ENCODE results near the gene ALCAM. TPM values are rescaled to one million over a fixed set of nuclear protein-coding genes. Genes with fewer than 3 reads are reported as not detected.

ALCAM gene
- total RNA-seq, 1 experiment from 2014 or later = 98.4 TPM

GRCh38 chr3:105525531-105525930 is 158.8 kb downstream of the ALCAM start:
- POLR2A ChIA-PET = interaction anchor here (1.4 kb wide), 1 partner anchor 138 kb away, joined by 4 read pairs; no protein-coding TSS in a partner anchor
- DNase-seq (ENCODE audit: unreplicated experiment) = no peak
- BruUV-seq (replicated peaks) = no TSS peak
- Mint-ChIP-seq H3K4me1 (ENCODE audit: insufficient read depth, unreplicated experiment) (peaks cover 14% of the 10 kb centered on the region), H3K9me3 (ENCODE audit: unreplicated experiment) (no peaks in the 10 kb centered on the region), H3K27ac (ENCODE audit: low read depth, unreplicated experiment) (no peak overlapping the region), H3K4me3 (ENCODE audit: unreplicated experiment) (no peak overlapping the region), H3K36me3 (ENCODE audit: insufficient read depth, unreplicated experiment) (peaks cover 23% of the 10 kb centered on the region), H3K27me3 (ENCODE audit: insufficient read depth, unreplicated experiment) (no peaks in the 10 kb centered on the region)
- intact Hi-C loops (cut with micrococcal nuclease) = no loop called here
- CTCF ChIA-PET = no interaction called here
- no peak for TF ChIP-seq CTCF (IDR thresholded peaks at IDR 0.05; ENCODE audit: unreplicated experiment)

- Mint-ChIP-seq H3K27me3 (ENCODE audit: insufficient read depth, unreplicated experiment) (no peaks in the 10 kb centered on the region), H3K4me1 (ENCODE audit: insufficient read depth, unreplicated experiment) (peaks cover 14% of the 10 kb centered on the region), H3K27ac (ENCODE audit: low read depth, unreplicated experiment) (peak overlapping the region; percentile 7), H3K4me3 (ENCODE audit: unreplicated experiment) (no peak overlapping the region), H3K9me3 (ENCODE audit: unreplicated experiment) (no peaks in the 10 kb centered on the region), H3K36me3 (ENCODE audit: insufficient read depth, unreplicated experiment) (peaks cover 13% of the 10 kb centered on the region)
- POLR2A ChIA-PET = interaction anchor here (0.6 to 1.7 kb wide), 7 partner anchors 12 to 765 kb away, joined by 3 to 8 read pairs (median 3); partner anchors contain the start of gene ALCAM
- no peak for DNase-seq (ENCODE audit: unreplicated experiment)
- intact Hi-C loops (cut with micrococcal nuclease) = no loop called here
- CTCF ChIA-PET = interaction anchor here (0.6 to 2.1 kb wide), 15 partner anchors 9 to 1592 kb away, joined by 3 to 8 read pairs (median 3); partner anchors contain the start of gene ALCAM
- TF ChIP-seq CTCF (IDR thresholded peaks at IDR 0.05; ENCODE audit: unreplicated experiment) = no peak
- no TSS peak for BruUV-seq (replicated peaks)
Observed at GRCh38 chr3:105526360-105527111, 159.8 kb downstream of the ALCAM start.

- Mint-ChIP-seq H3K36me3 (ENCODE audit: insufficient read depth, unreplicated experiment) (peaks cover 13% of the 10 kb centered on the region), H3K27ac (ENCODE audit: low read depth, unreplicated experiment) (peak overlapping the region; percentile 7), H3K9me3 (ENCODE audit: unreplicated experiment) (no peaks in the 10 kb centered on the region), H3K4me3 (ENCODE audit: unreplicated experiment) (no peak overlapping the region), H3K27me3 (ENCODE audit: insufficient read depth, unreplicated experiment) (no peaks in the 10 kb centered on the region), H3K4me1 (ENCODE audit: insufficient read depth, unreplicated experiment) (peaks cover 14% of the 10 kb centered on the region)
- no peak for DNase-seq (ENCODE audit: unreplicated experiment)
- CTCF ChIA-PET = interaction anchor here (0.6 to 2.1 kb wide), 14 partner anchors 8 to 1609 kb away, joined by 3 to 9 read pairs (median 4); partner anchors contain the start of gene ALCAM
- intact Hi-C loops (cut with micrococcal nuclease) = no loop called here
- no peak for TF ChIP-seq CTCF (IDR thresholded peaks at IDR 0.05; ENCODE audit: unreplicated experiment)
- POLR2A ChIA-PET = interaction anchor here (0.7 to 1.7 kb wide), 5 partner anchors 16 to 162 kb away, joined by 3 to 8 read pairs (median 3); partner anchors contain the start of gene ALCAM
- BruUV-seq (replicated peaks) = no TSS peak
Observed at GRCh38 chr3:105527535-105527934, 160.8 kb downstream of the ALCAM start.

GRCh38 chr3:105527949-105528348 is 161.2 kb downstream of the ALCAM start:
- ChIA-PET POLR2A (interaction anchor here (0.6 to 1.7 kb wide), 7 partner anchors 16 to 171 kb away, joined by 3 to 8 read pairs (median 3); partner anchors contain the start of gene ALCAM), CTCF (interaction anchor here (0.5 to 2.1 kb wide), 12 partner anchors 9 to 1609 kb away, joined by 3 to 9 read pairs (median 4); partner anchors contain the start of gene ALCAM)
- no peak for TF ChIP-seq CTCF (IDR thresholded peaks at IDR 0.05; ENCODE audit: unreplicated experiment)
- no TSS peak for BruUV-seq (replicated peaks)
- Mint-ChIP-seq H3K27me3 (ENCODE audit: insufficient read depth, unreplicated experiment) (no peaks in the 10 kb centered on the region), H3K4me1 (ENCODE audit: insufficient read depth, unreplicated experiment) (peaks cover 14% of the 10 kb centered on the region), H3K36me3 (ENCODE audit: insufficient read depth, unreplicated experiment) (peaks cover 13% of the 10 kb centered on the region), H3K4me3 (ENCODE audit: unreplicated experiment) (peak overlapping the region; percentile 26), H3K27ac (ENCODE audit: low read depth, unreplicated experiment) (no peak overlapping the region), H3K9me3 (ENCODE audit: unreplicated experiment) (no peaks in the 10 kb centered on the region)
- intact Hi-C loops (cut with micrococcal nuclease) = no loop called here
- DNase-seq (ENCODE audit: unreplicated experiment) = peak; percentile 79

Measured in MCF 10A (cell line).